ENCODE measurements around the gene PCDH9. TPM values are rescaled to one million over a fixed set of nuclear protein-coding genes. Genes with fewer than 3 reads are reported as not detected.

PCDH9 gene
- total RNA-seq, 1 donor from 2014 or later: 33.8 TPM

- H3K4me1 Mint-ChIP-seq (ENCODE audit: unreplicated experiment): no peaks in the 10 kb centered on the region
- DNase-seq (ENCODE audit: extremely low spot score, unreplicated experiment): no peak
- no peaks in the 10 kb centered on the region for H3K27me3 Mint-ChIP-seq (ENCODE audit: unreplicated experiment)
- H3K9me3 Mint-ChIP-seq (ENCODE audit: unreplicated experiment): peaks cover 6% of the 10 kb centered on the region
- no peak overlapping the region for H3K27ac Mint-ChIP-seq (ENCODE audit: unreplicated experiment)
- TF ChIP-seq, protein P1, sequence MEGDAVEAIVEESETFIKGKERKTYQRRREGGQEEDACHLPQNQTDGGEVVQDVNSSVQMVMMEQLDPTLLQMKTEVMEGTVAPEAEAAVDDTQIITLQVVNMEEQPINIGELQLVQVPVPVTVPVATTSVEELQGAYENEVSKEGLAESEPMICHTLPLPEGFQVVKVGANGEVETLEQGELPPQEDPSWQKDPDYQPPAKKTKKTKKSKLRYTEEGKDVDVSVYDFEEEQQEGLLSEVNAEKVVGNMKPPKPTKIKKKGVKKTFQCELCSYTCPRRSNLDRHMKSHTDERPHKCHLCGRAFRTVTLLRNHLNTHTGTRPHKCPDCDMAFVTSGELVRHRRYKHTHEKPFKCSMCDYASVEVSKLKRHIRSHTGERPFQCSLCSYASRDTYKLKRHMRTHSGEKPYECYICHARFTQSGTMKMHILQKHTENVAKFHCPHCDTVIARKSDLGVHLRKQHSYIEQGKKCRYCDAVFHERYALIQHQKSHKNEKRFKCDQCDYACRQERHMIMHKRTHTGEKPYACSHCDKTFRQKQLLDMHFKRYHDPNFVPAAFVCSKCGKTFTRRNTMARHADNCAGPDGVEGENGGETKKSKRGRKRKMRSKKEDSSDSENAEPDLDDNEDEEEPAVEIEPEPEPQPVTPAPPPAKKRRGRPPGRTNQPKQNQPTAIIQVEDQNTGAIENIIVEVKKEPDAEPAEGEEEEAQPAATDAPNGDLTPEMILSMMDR (IDR thresholded peaks at IDR 0.05): no peak
- H3K36me3 Mint-ChIP-seq (ENCODE audit: unreplicated experiment): no peaks in the 10 kb centered on the region
- H3K4me3 Mint-ChIP-seq (ENCODE audit: unreplicated experiment): no peak overlapping the region
Measured at GRCh38 chr13:66745307-66745706, 484.8 kb downstream of the PCDH9 start.

- H3K9me3 Mint-ChIP-seq (ENCODE audit: unreplicated experiment): no peaks in the 10 kb centered on the region
- TF ChIP-seq, protein P1 (IDR thresholded peaks at IDR 0.05): no peak
- no peak overlapping the region for H3K4me3 Mint-ChIP-seq (ENCODE audit: unreplicated experiment)
- H3K27me3 Mint-ChIP-seq (ENCODE audit: unreplicated experiment): no peaks in the 10 kb centered on the region
- no peak for DNase-seq (ENCODE audit: extremely low spot score, unreplicated experiment)
- H3K27ac Mint-ChIP-seq (ENCODE audit: unreplicated experiment): no peak overlapping the region
- no peaks in the 10 kb centered on the region for H3K4me1 Mint-ChIP-seq (ENCODE audit: unreplicated experiment)
- no peaks in the 10 kb centered on the region for H3K36me3 Mint-ChIP-seq (ENCODE audit: unreplicated experiment)
Measured at GRCh38 chr13:66723576-66723975, 506.6 kb downstream of the PCDH9 start.

DNA sequence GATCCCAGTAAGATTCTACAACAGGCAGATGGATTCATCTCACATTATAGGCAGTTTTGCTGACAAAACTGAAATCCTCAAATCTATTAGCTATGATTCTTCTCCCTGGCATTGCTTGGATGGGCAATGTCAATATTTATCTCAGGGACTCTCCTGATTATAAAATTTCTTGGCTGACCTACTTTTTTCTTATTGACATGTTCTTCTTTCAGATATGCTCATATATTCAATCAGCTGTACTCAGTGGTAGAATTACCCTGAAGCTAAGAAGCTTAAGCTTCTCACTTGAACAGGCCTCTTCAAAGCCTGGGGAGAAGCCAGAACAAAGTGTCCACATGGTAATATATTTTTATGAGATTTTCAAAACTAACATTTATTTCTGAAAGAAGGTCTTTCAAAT lies 513.6 kb downstream of the PCDH9 start:
- Mint-ChIP-seq H3K9me3 (ENCODE audit: unreplicated experiment) (no peaks in the 10 kb centered on the region), H3K27me3 (ENCODE audit: unreplicated experiment) (no peaks in the 10 kb centered on the region), H3K36me3 (ENCODE audit: unreplicated experiment) (no peaks in the 10 kb centered on the region), H3K27ac (ENCODE audit: unreplicated experiment) (no peak overlapping the region), H3K4me3 (ENCODE audit: unreplicated experiment) (no peak overlapping the region), H3K4me1 (ENCODE audit: unreplicated experiment) (no peaks in the 10 kb centered on the region)
- TF ChIP-seq, protein P1 (IDR thresholded peaks at IDR 0.05): no peak
- DNase-seq (ENCODE audit: extremely low spot score, unreplicated experiment): no peak

- no peak for DNase-seq (ENCODE audit: extremely low spot score, unreplicated experiment)
- no peaks in the 10 kb centered on the region for H3K9me3 Mint-ChIP-seq (ENCODE audit: unreplicated experiment)
- no peak overlapping the region for H3K27ac Mint-ChIP-seq (ENCODE audit: unreplicated experiment)
- H3K36me3 Mint-ChIP-seq (ENCODE audit: unreplicated experiment): no peaks in the 10 kb centered on the region
- H3K27me3 Mint-ChIP-seq (ENCODE audit: unreplicated experiment): no peaks in the 10 kb centered on the region
- no peaks in the 10 kb centered on the region for H3K4me1 Mint-ChIP-seq (ENCODE audit: unreplicated experiment)
- H3K4me3 Mint-ChIP-seq (ENCODE audit: unreplicated experiment): no peak overlapping the region
- TF ChIP-seq, protein P1 (IDR thresholded peaks at IDR 0.05): peak; percentile 34
Measured at GRCh38 chr13:66714795-66715194, 515.3 kb downstream of the PCDH9 start.

GRCh38 chr13:66704110-66704509 lies 526.0 kb downstream of the PCDH9 start:
- no peak for DNase-seq (ENCODE audit: extremely low spot score, unreplicated experiment)
- H3K4me1 Mint-ChIP-seq (ENCODE audit: unreplicated experiment): peaks cover 17% of the 10 kb centered on the region
- TF ChIP-seq, protein P1 (IDR thresholded peaks at IDR 0.05): no peak
- no peaks in the 10 kb centered on the region for H3K27me3 Mint-ChIP-seq (ENCODE audit: unreplicated experiment)
- H3K4me3 Mint-ChIP-seq (ENCODE audit: unreplicated experiment): no peak overlapping the region
- H3K36me3 Mint-ChIP-seq (ENCODE audit: unreplicated experiment): no peaks in the 10 kb centered on the region
- no peaks in the 10 kb centered on the region for H3K9me3 Mint-ChIP-seq (ENCODE audit: unreplicated experiment)
- no peak overlapping the region for H3K27ac Mint-ChIP-seq (ENCODE audit: unreplicated experiment)
